Keratinocyte (primary cell): Measurements from ENCODE around the gene FBXL14. TPM values are rescaled to one million over a fixed set of nuclear protein-coding genes. Genes with fewer than 3 reads are reported as not detected.

Experiments
- DNase-seq: peaks from one replicate; pipeline ENCODE4 v3.0.0-alpha.2; 2011; ENCODE audit warnings: low read depth, missing footprints, low spot score
- FAIRE-seq: peaks from 2 replicates; lab custom pipeline; 2011; peaks lifted over from hg19 to GRCh38; lab: Jason Lieb, UNC
- H2AFZ ChIP-seq: 2 replicates; pipeline ENCODE4 v1.6.0; 2012; ENCODE audit warnings: low read length, control low read depth, inconsistent platforms; ENCODE audit not compliant: control insufficient read depth
- H3K27ac ChIP-seq: 2 replicates; pipeline ENCODE4 v1.5.1; 2011; ENCODE audit warnings: low read length; ENCODE audit not compliant: control insufficient read depth, insufficient read depth
- H3K27me3 ChIP-seq: 3 replicates; pipeline ENCODE4 v1.6.0; 2011; ENCODE audit warnings: low read length; ENCODE audit not compliant: control insufficient read depth, insufficient read depth; ENCODE audit errors: extremely low read depth
- H3K36me3 ChIP-seq, 2 experiments: 2 replicates in 1 of 2; 3 replicates in 1 of 2; pipeline ENCODE4 v1.5.1; 2011; ENCODE audit warnings: low read length in 2 of 2, mild to moderate bottlenecking in 1 of 2; ENCODE audit not compliant: control insufficient read depth in 2 of 2, insufficient read depth in 2 of 2; ENCODE audit errors: extremely low read depth in 1 of 2
- H3K4me1 ChIP-seq: 3 replicates; pipeline ENCODE4 v1.5.1; 2011; ENCODE audit warnings: low read length; ENCODE audit not compliant: control insufficient read depth, insufficient read depth; ENCODE audit errors: extremely low read depth
- H3K4me2 ChIP-seq: 3 replicates; pipeline ENCODE4 v1.6.0; 2011; ENCODE audit warnings: low read depth, low read length; ENCODE audit not compliant: control insufficient read depth, insufficient read depth; ENCODE audit errors: extremely low read depth
- H3K4me3 ChIP-seq, 3 experiments: fragments of 200-600 bp in 1 of 3; sonication (generic) in 1 of 3; 2 replicates in 2 of 3; 3 replicates in 1 of 3; pipeline ENCODE4 v1.5.1; 2011 to 2016; ENCODE audit warnings: low read length in 3 of 3, mild to moderate bottlenecking in 3 of 3, control low read depth in 2 of 3, inconsistent platforms in 1 of 3, low read depth in 1 of 3, mixed read lengths in 1 of 3, mixed run types in 1 of 3, moderate library complexity in 1 of 3; ENCODE audit not compliant: control insufficient read depth in 2 of 3, insufficient read depth in 2 of 3; ENCODE audit errors: extremely low read depth in 1 of 3
- H3K79me2 ChIP-seq: 2 replicates; pipeline ENCODE4 v1.6.0; 2012; ENCODE audit warnings: low read length; ENCODE audit not compliant: control insufficient read depth, insufficient read depth
- H3K9ac ChIP-seq: 3 replicates; pipeline ENCODE4 v1.6.0; 2011; ENCODE audit warnings: low read length; ENCODE audit not compliant: control insufficient read depth, insufficient read depth; ENCODE audit errors: extremely low read depth
- H3K9me1 ChIP-seq: 3 replicates; pipeline ENCODE4 v1.6.0; 2011; ENCODE audit warnings: low read length; ENCODE audit not compliant: control insufficient read depth, insufficient read depth; ENCODE audit errors: extremely low read depth
- H3K9me3 ChIP-seq: 2 replicates; pipeline ENCODE4 v1.5.1; 2012; ENCODE audit warnings: low read depth, low read length; ENCODE audit not compliant: control insufficient read depth
- H4K20me1 ChIP-seq: 3 replicates; pipeline ENCODE4 v1.6.0; 2011; ENCODE audit warnings: low read length; ENCODE audit not compliant: control insufficient read depth, insufficient read depth; ENCODE audit errors: extremely low read depth
- EZH2 ChIP-seq: IDR thresholded peaks from one replicate; pipeline ENCODE4 v1.6.1; 2012; ENCODE audit warnings: inconsistent platforms, mild to moderate bottlenecking, low read length, moderate library complexity
- dilution Hi-C: fragments of 300-500 bp; cut with MboI; formaldehyde crosslinking; loops from one replicate; pipeline ENCODE4 v1.7.0; 2020; ENCODE audit warnings: low sequenced_read_pairs; ENCODE audit not compliant: extremely low pct_ligation_motif_present
- polyA plus RNA-seq, 5 experiments: library from polyadenylated mRNA; depleted of rRNA in 3 of 5; stranded (reverse) in 3 of 5; stranded (forward) in 1 of 5; unstranded in 1 of 5; fragments of >200 nt; gene quantifications; 1 replicate in 1 of 5; 2 replicates in 3 of 5; 3 replicates in 1 of 5; pipeline versions ENCODE4 v1.2.1 to v1.2.3, GENCODE V29; 2011 to 2012; ENCODE audit warnings: missing spikeins in 2 of 5, low read depth in 1 of 5, low replicate concordance in 1 of 5
- TF ChIP-seq, protein P1 (sequence below), 3 experiments: IDR thresholded peaks in 1 of 3; conservative IDR thresholded peaks in 1 of 3; optimal IDR thresholded peaks in 1 of 3; 2 replicates in 2 of 3; 3 replicates in 1 of 3; pipeline versions ENCODE3 to v1.5.1; 2011; ENCODE audit warnings: low read length in 3 of 3, mild to moderate bottlenecking in 3 of 3, moderate library complexity in 2 of 3, control low read depth in 1 of 3, inconsistent platforms in 1 of 3; ENCODE audit not compliant: insufficient read depth in 2 of 3; ENCODE audit errors: extremely low read depth in 1 of 3

Gene FBXL14
- polyA plus RNA-seq, 1 donor (not counting 4 experiments of a cell fraction or from before 2014, with no cell fraction given), result 1.8 TPM

DNA sequence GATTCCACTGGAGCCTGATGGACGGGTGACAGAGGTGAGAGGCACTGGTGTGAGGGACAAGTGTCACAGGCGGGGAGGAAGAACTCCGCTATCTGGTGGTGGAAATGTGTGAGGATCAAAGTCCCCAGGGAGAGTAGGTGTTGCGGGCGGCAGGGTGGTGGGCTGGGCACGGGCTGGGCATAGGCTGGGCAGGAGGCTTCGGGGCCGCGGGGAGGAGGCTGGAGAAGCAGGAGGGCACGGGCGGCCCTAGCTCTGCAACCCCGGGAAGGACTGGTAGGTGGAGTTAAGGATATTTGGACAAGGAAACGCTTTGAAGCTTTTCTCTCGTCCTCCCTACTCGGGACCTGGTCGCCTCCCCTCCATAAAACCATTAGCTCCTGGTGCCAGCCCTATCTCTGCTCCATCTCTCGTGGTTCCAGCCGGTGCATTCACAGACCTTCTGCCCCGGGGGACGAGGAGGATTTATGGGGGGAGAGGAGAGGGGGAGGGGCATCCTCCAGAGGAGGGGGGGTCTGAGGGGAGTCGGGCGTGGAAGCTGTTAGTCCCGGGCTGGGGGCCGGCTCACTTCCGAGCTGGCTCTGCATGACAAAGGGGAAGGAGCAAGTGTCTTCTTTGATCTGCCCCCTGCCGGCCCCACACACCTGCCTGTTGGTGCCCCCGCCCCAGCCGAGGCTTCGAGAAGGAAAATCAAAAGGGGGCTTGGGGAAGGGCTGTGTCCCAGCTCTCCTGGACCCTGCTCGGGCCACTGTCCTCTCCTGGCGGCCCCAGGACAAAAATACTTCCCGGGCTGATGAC is 35.2 kb upstream of the FBXL14 start:
- DNase-seq (no peak), FAIRE-seq (no peak)
- no peaks in the 10 kb centered on the region for H3K79me2 ChIP-seq
- no peaks in the 10 kb centered on the region for H3K9me3 ChIP-seq
- no peak for TF ChIP-seq EZH2
- TF ChIP-seq, protein P1, sequence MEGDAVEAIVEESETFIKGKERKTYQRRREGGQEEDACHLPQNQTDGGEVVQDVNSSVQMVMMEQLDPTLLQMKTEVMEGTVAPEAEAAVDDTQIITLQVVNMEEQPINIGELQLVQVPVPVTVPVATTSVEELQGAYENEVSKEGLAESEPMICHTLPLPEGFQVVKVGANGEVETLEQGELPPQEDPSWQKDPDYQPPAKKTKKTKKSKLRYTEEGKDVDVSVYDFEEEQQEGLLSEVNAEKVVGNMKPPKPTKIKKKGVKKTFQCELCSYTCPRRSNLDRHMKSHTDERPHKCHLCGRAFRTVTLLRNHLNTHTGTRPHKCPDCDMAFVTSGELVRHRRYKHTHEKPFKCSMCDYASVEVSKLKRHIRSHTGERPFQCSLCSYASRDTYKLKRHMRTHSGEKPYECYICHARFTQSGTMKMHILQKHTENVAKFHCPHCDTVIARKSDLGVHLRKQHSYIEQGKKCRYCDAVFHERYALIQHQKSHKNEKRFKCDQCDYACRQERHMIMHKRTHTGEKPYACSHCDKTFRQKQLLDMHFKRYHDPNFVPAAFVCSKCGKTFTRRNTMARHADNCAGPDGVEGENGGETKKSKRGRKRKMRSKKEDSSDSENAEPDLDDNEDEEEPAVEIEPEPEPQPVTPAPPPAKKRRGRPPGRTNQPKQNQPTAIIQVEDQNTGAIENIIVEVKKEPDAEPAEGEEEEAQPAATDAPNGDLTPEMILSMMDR (optimal IDR thresholded peaks at IDR 0.05 in 1 of 3, IDR thresholded peaks at IDR 0.05 in 1 of 3, conservative IDR thresholded peaks at IDR 0.05 in 1 of 3; ENCODE audit: extremely low read depth in 1 of 3, insufficient read depth in 2 of 3, low read length in 3 of 3), result no peak
- H3K36me3 ChIP-seq, result peaks cover 1 to 2% of the 10 kb centered on the region in 2 experiments
- no peak overlapping the region for H3K4me3 ChIP-seq
- H3K9me1 ChIP-seq, result no peaks in the 10 kb centered on the region
- H3K4me1 ChIP-seq, result peaks cover 9% of the 10 kb centered on the region
- H2AFZ ChIP-seq, result no peak overlapping the region
- no peaks in the 10 kb centered on the region for H4K20me1 ChIP-seq
- no peak overlapping the region for H3K9ac ChIP-seq
- H3K4me2 ChIP-seq, result peak overlapping the region; percentile 32
- dilution Hi-C loops, result no loop called here
- no peak overlapping the region for H3K27ac ChIP-seq
- H3K27me3 ChIP-seq, result peaks cover 23% of the 10 kb centered on the region

DNA sequence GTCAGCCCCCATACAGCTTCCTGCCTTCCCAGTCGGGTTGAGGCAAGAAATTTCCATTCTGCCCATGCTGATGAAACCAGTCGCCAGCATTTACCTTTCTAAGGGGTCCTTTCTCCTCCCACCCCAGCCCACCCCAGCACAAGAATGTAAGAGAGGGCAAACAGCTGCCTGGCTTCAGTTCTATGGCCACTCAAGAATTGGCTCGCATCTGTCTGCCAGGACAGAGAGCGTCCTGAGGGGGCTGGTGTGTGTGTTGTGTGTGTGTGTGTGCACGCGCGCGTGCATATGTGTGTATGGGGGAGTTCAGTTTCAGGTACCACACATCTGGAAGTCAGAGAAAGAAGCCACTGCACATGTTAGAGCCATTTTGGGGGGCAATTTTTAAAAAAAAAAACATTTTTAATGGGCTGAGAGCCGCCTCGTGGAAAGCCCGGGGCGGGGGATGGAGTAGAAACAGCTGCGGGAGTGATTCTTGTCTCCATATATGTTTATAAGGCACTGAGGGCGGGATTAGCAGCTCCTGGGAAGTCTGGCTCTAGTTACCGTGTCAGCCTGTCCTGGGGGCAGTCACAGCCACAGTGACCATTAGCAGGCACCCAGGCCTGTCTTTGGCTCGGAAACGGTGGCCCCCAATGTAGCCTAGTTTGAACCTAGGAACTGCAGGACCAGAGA is 34.4 kb upstream of the FBXL14 start, which contains the start of gene WNT5B:
TSS of gene WNT5B (plus strand) at position 566 of the 672 bp plus-strand sequence. CDS start 2,124 bp downstream, outside the sequence.
- peaks cover 1 to 2% of the 10 kb centered on the region in 2 experiments for H3K36me3 ChIP-seq
- no peaks in the 10 kb centered on the region for H4K20me1 ChIP-seq
- no peak within 1 kb of the TSS for H2AFZ ChIP-seq
- dilution Hi-C loops, result no loop called here
- H3K4me3 ChIP-seq, result no peak within 1 kb of the TSS
- no peaks in the 10 kb centered on the region for H3K79me2 ChIP-seq
- FAIRE-seq (no peak), DNase-seq (no peak)
- H3K9ac ChIP-seq, result no peak within 1 kb of the TSS
- TF ChIP-seq, protein P1 (optimal IDR thresholded peaks at IDR 0.05 in 1 of 3, IDR thresholded peaks at IDR 0.05 in 1 of 3, conservative IDR thresholded peaks at IDR 0.05 in 1 of 3; ENCODE audit: extremely low read depth in 1 of 3, insufficient read depth in 2 of 3, low read length in 3 of 3), result no peak
- TF ChIP-seq EZH2, result no peak
- H3K9me3 ChIP-seq, result no peaks in the 10 kb centered on the region
- peaks cover 23% of the 10 kb centered on the region for H3K27me3 ChIP-seq
- peaks cover 9% of the 10 kb centered on the region for H3K4me1 ChIP-seq
- H3K27ac ChIP-seq, result no peak within 1 kb of the TSS
- no peaks in the 10 kb centered on the region for H3K9me1 ChIP-seq
- H3K4me2 ChIP-seq, result peak within 1 kb of the TSS; percentile 32
